NCI-H2196 treated with DMSO at 0.1 percent for 48 hours (cell line): ENCODE results near the gene PMPCB.
A peak's percentile ranks its signal among the peaks of the same experiment; 100 is the strongest.

Experiments
- DNase-seq: peaks from one replicate; lab custom pipeline; 2025; ENCODE audit not compliant: unreplicated experiment; lab: John Stamatoyannopoulos, UW

The PMPCB gene

DNA sequence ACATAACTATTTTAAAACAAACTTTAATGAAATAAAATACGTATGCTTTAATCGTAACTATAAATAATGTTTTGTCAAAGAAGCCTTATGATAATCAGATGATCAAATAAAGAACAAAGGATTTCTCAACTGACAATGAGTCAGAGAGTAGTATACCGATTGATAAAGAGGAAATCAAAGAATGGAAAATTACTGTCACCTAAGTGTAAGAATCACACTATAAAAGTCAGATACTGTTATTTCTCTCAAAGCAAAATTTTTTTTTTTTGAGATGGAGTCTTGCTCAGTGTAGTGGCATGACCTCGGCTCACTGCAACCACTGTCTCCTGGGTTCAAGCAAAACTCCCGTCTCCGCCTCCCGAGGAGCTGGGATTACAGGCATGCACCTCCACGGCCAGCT is 28.5 kb downstream of the PMPCB start:
- DNase-seq = no peak

DNA sequence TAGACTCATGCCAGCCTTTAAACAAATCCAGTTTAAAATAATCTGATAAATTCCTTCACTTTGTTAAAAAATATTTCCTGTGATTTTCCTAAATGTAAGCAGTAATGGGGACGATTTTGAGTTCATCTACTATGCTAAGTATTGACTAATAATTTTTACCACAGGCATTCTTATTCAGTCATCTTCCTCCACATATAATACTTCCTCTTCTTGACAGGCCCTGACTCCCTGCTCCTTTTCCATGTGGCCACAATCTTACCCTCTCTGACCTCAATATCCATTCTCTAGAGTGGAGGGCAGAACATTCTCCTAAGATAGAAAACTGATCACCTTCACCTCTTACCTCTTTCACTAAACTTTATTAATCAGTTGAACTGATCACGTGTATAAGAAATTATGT is 39.5 kb downstream of the PMPCB start:
- no peak for DNase-seq

DNA sequence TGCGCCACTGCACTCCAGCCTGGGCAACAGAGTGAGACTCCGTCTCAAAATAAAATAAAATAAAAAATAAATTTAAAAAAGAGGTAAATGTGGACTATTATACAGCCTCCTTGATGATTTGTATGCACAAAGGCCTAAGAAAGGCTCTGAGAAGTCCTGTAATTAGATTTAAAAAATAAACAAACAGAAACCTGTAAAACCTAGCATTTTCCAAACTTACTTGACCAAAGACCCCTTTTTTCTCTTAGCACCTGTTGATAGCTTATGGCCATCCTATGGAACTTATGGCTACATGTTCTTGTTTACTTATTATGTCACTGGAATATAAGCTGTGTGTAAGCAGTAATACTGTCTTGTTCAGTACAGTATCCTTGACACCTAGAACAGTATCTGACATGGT is 41.6 kb downstream of the PMPCB start:
- no peak for DNase-seq

DNA sequence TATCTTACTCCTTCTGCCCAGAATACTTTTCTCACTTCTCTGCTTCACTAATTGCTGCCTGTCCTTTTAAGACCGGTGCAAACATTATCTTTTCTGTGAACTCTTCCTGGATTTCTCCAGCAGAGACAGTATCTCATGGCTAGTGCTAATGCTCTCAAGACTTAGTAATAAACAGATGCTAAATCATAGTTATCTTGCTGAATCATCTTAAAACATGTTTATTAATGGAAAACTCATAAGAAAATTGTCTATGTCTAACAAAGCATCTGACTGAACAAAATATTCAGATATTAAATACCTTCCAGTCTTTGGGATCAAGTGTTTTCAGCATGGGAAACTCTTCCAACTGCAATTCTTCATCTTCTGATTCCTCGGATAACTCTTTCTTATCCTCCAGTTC is 44.2 kb downstream of the PMPCB start:
- no peak for DNase-seq

DNA sequence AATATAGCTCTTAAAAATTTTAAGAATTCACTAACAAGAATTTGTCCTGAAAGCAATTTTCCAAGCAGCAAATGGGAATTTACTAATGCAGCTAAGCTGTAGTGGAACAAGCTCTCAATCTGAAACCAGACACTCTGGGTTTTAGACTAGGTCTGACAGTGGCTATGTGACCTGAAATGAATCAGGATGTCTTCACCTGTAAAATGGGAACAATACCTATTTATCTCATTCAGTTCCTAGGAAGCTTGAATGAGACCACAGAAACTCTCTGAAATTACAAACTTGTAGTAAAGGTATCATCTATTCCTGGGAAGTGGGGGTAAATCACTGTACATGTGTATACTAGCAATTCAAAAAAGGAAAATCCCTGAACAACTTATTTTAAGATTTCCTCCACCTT is 46.1 kb downstream of the PMPCB start:
- no peak for DNase-seq

DNA sequence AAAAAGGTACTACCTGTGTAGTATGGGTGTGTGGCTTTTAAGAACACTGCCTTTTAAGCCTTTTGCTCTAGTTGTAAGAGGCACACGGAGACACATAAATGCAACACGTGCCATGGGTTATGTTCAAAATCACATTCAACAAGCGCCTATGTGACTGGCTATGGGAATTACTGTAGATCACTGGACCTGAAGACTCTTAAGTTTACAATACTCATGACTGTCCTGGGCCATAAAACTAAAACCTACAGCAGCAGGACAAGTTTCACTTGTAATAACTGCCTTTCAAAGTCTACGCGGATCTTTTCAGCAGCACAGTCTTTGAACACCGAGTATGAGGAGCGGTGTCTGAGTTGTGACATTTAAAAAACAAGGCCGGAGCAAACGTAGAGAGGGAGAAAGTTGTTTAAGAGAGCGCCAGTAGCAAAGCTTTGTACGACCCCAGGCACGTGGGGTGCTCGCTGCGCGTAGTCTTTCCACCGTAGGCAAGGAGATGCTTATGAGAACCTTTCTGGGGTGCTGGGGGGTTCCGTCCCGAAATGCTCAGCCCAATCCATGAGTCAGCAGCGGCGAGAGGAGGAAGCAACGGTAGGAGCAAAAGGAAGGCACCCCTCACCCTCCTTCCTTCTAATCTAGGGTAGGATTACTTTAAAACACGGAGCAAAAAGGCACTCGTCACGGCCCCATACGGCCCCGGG is 46.7 kb downstream of the PMPCB start:
- DNase-seq = no peak

DNA sequence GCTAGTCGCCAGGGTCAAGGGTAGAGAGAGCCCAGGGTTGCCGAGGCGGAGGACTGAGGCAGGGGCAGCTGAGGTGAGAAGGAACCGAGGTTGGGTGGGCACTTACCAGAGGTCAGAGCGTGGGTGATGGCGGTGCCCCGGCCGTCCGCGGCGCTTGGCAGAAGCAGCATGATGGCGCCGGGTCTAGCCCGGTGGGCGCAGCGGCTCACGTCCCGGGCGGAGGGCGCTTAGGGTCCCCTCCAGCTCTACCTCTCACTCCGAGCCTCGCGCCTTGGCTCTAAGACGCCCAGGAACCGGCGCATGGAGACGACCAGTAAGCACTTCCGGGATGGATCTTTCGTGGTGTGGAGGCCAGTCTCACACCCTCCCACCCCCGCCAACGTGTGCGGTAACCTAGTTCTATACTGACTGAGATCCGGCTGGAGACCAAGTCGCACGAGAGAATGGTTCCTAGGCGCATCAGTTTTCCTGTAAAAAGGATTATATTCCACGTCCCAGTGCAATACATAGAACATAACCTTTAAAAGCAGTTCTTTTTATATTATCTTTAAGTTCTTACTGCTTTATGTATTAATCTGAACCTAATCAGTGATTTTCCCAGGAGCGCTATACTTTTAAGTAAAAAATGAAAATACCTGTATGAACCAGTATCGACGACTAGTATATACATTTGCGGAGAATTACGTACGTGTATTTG is 47.4 kb downstream of the PMPCB start, which contains the start of gene DNAJC2:
TSS of gene DNAJC2 (minus strand) at position 315 of the 697 bp plus-strand sequence. CDS start at position 170, 145 bp downstream.
- DNase-seq = peak; percentile 74

DNA sequence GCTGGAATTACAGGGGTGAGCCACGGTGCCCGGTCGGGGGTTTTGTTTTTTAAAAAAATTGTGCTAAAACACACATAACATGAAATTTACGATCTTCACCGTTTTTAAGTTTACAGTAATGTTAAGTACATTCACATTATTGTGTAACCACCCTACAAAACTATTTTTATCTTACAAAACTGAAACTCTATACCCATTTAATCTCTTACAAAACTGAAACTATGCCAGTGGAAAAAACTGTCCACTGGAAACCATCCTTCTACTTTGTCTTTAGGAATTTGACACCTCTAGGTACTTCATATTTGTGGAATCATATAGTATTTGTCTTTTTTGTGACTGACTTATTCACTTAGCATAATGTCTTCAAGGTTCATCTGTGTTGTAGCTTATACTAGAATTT is 49.2 kb downstream of the PMPCB start:
- DNase-seq = no peak

DNA sequence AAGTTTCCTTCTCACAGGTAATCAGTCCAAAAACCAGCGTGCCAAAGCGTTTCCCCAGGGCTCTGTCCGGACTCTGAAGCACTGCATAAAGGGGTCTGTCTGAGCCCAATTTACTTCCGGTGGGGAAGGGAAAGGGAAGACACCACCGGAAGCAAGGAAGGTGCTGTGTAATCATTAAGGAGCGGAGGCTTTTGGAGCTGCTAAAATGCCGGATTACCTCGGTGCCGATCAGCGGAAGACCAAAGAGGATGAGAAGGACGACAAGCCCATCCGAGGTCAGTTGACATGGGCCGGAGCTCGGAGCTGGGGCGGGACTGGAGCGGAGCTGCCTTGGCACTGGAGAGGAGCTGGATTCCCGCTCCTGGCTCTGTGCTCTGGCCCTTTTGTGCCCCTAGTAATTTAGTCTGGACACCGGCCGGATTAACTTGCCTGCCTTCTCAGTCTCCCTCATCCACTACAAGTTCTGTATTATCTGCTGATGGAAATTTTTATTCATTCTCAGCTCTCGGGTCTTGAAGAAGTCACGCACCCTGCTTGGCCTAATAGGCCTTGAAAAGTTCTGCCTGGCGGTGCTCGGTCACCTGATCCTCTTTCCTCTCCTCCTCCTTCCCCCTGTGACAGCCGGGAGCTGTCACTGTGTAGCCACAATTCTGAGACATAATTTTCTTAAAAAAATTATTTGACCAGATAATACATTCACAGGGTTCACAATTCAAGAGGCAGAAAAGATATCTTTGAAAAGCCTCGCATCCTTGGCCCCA is 50.5 kb downstream of the PMPCB start, which contains the start of gene PSMC2:
TSS of gene PSMC2 (plus strand) at position 137 of the 761 bp plus-strand sequence. CDS start at position 206, 69 bp downstream.
- DNase-seq = peak; percentile 79

DNA sequence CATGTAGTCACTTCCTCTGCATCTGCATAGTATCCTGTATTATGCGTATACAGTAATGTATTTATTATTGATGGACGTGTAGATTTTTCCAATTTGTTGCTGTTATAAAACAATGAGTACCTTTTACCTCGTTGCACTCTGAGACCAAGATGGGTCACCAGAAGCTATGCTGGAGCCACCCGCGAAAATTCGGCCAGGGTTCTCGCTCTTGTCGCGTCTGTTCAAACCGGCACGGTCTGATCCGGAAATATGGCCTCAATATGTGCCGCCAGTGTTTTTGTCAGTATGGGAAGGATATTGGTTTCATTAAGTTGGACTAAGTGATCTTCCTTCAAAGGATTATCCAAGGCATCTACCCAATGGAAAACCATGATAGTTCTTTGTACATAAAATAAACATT is 51.2 kb downstream of the PMPCB start:
- DNase-seq = no peak

DNA sequence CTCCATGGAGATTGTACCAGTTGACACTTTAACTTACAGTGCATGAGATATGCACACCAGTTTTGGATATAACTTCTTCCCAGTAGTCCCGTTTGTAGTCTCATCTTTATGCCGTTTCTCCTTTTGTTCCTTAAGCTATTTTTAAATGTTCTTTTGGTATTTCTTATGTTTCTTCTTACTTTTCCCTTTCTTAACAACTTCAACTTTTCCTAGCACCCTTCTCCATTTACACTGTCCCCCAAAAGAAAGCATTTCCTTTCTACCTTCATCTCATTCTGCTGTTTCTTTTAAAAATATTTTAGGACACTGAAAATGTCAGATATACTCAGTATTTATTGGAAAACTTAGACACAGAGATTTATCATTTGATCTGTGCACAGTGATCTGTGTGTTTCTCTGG is 51.7 kb downstream of the PMPCB start:
- DNase-seq = no peak

DNA sequence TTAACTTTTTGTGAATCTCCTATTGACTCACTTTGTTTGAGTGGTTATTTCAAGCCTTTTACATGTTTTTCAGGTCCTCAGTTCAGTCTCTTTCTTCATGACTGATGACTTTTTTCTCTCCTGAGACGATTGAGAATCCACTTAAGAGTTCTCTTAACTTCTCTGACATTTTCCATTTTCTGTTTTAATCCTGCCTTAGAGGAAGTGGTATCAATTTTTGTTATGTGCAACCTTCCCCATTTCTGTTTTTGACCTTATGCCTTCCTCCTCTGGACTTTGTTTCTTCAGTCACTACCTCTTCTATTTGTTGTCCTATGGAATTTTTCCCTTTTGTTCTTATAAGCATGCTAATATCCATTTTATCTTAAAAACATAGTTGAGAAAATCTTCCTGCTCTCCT is 52.6 kb downstream of the PMPCB start:
- DNase-seq = no peak
